HCT116 (cell line): Measurements from ENCODE around the gene HLA-E.

ENCODE experiments used
- ATF3 ChIP-seq: IDR thresholded peaks from 2 replicates; pipeline ENCODE4 v1.6.1; 2012
- CTCF ChIP-seq, 3 experiments: fragments of 200-600 bp in 1 of 3; sonication (generic) in 1 of 3; IDR thresholded peaks in 2 of 3; conservative IDR thresholded peaks in 1 of 3; 2 replicates each; pipeline ENCODE4 v1.5.1; 2012 to 2017; ENCODE audit warnings: low read depth in 2 of 3, low read length in 2 of 3, antibody characterized with exemption in 1 of 3, borderline replicate concordance in 1 of 3, control low read depth in 1 of 3, mild to moderate bottlenecking in 1 of 3, mixed read lengths in 1 of 3, mixed run types in 1 of 3, moderate library complexity in 1 of 3; ENCODE audit not compliant: insufficient read depth in 1 of 3
- ELF1 ChIP-seq: IDR thresholded peaks from 2 replicates; pipeline ENCODE4 v1.6.1; 2012; ENCODE audit warnings: low read depth, borderline replicate concordance
- EZH2 ChIP-seq: fragments of 200-600 bp; sonication (generic); IDR thresholded peaks from 2 replicates; pipeline ENCODE4 v1.6.1; 2017; ENCODE audit warnings: antibody characterized with exemption, mixed run types
- EZH2phosphoT487 ChIP-seq: fragments of 200-600 bp; IDR thresholded peaks from 2 replicates; pipeline ENCODE4 v1.6.1; 2018; ENCODE audit warnings: antibody characterized with exemption, borderline replicate concordance
- JUND ChIP-seq: IDR thresholded peaks from 2 replicates; pipeline ENCODE4 v1.6.1; 2012
- POLR2AphosphoS5 ChIP-seq: IDR thresholded peaks from 2 replicates; pipeline ENCODE4 v1.6.1; 2011; ENCODE audit warnings: mild to moderate bottlenecking, low read depth, low read length, moderate library complexity
- REST ChIP-seq: IDR thresholded peaks from 2 replicates; pipeline ENCODE4 v1.6.1; 2012; ENCODE audit warnings: low read depth
- SIN3A ChIP-seq: IDR thresholded peaks from 2 replicates; pipeline ENCODE4 v1.6.1; 2012; ENCODE audit warnings: low read depth
- SP1 ChIP-seq: IDR thresholded peaks from 2 replicates; pipeline ENCODE4 v1.6.1; 2012; ENCODE audit warnings: low read depth
- ZBTB33 ChIP-seq: IDR thresholded peaks from 2 replicates; pipeline ENCODE4 v1.6.1; 2011; ENCODE audit warnings: mild to moderate bottlenecking, low read length, moderate library complexity; ENCODE audit not compliant: insufficient replicate concordance; ENCODE audit errors: extremely low read depth

DNA sequence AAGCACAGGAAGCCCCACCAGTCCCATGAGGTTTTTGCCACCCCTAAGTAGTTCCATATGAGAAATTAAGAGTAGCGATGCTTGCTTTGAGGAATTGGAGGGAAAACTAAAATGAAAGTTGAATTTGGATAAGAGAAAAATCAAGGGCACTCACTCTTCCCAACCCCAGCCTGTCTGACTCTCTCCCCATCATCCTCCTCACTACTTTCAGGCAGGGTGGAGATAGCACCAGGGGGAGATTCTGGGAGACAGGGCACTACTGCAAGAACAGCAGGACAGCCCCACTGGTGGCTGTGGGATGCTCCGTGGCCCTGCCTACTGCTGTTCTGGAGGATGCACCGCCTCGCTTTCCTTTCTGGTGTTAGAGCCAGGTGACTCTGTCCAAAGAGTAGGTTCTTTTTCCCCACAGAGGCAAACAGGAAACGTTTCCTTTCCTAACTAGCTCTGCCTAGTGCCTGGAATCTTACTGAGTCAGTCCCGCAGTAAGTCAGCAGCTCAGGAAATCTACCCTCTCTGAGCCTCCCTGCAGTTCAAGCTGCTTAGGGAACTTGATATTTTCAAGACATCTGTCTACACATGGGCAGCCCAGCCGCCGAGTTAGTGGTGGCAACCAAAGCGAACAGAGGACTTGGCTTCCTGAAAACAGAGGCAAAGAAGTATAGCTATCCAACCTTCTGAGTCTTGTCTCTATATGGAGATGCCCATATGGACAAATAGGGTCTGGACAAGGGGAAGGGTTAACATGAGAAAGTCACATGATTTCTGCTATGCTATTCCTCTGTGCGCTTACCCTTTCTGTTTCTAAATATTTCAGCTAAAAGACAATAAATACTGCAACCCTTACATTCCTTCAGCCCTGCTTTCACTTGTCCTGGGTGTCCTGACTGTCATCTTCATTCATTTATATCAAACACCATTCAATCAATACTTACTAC, 11.4 kb downstream of the HLA-E start:
- no peak for TF ChIP-seq REST
- TF ChIP-seq CTCF (IDR thresholded peaks at IDR 0.05 in 2 of 3, conservative IDR thresholded peaks at IDR 0.05 in 1 of 3; ENCODE audit: borderline replicate concordance in 1 of 3, insufficient read depth in 1 of 3, low read depth in 2 of 3, low read length in 2 of 3): no peak
- no peak for TF ChIP-seq ZBTB33
- TF ChIP-seq SIN3A: no peak
- TF ChIP-seq EZH2phosphoT487: no peak
- TF ChIP-seq ATF3: no peak
- TF ChIP-seq POLR2AphosphoS5: no peak
- no peak for TF ChIP-seq ELF1
- TF ChIP-seq SP1: no peak
- TF ChIP-seq EZH2: no peak
- no peak for TF ChIP-seq JUND
